T-helper 1 cell treated with Interleukin-12 subunit alpha and Interleukin-12 subunit beta and Interleukin-4 antibody, amounts not matched to agents 30 ng/mL and 1 ng/mL, for 36 hours (primary cell): ENCODE data around the gene RASGRF2. TPM values are rescaled to one million over a fixed set of nuclear protein-coding genes. Genes with fewer than 3 reads are reported as not detected.

Experiments
- intact Hi-C: fragments of 100-400 bp; cut with micrococcal nuclease; formaldehyde crosslinking; loops from one replicate; pipeline ENCODE4 v1.15.1; 2024
- total RNA-seq: library from RNA; stranded (reverse); gene quantifications from 2 replicates; pipeline ENCODE4 v1.2.3, GENCODE V29; 2022

The RASGRF2 gene
- total RNA-seq, 1 donor from 2014 or later, result 10.8 TPM

DNA sequence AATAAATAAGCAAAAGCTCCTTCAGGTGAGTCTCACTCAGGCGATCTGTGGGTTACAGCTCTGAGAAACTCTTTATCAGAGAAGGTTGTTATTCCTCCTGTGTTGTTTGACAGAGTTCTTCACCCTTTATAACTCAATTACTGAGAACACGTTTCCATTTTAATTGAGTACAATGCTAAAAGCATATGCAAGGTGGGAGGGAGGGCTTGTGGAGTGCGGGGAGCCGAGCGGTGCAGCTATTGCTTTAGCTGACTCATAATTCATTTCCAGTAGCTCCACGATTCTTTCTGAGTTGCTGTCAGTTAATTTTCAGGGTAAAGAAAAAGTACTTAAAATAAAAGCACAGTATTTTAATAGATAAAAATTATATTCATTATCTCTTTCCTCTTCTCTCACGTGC, 168.3 kb downstream of the RASGRF2 start:
- intact Hi-C loops, result no loop called here

DNA sequence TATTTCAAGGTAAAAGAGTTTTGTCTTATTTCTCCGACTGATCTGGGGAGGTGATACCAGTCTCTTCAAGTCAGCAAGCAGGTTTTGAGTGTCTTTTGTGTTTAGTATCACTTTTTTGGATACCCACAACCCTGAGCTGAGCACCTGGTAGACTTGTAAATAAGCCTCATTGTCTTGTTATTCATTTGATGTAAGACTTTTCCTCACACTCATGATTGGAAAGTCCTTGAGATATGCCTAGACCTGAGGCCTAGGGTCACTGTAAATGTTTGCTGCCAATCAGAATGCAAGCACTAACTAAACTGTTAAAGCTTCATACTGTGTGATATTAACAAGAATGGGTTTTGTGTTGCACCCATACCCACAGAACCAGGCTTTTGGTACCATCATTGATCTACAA, 172.2 kb downstream of the RASGRF2 start:
- intact Hi-C loops, result no loop called here

DNA sequence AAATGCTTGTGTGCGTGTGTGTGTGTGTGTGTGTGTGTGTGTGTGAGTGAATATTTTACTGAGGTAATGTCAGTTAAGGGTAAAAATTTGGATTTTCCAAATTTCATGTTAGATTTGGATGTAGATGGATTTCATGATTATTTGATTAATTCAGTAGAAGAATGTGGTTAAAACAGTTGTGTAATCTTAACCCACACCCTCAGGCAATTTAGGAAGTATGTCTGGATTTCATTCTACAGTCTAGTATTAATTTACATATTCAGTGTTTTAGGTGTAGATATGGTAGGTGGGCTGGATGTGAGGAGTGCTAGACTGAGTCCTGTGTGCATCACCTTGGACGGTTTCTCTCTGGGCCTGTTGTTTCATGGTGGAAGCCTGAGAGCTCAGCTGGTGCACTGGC, 173.9 kb downstream of the RASGRF2 start:
- intact Hi-C loops, result no loop called here

DNA sequence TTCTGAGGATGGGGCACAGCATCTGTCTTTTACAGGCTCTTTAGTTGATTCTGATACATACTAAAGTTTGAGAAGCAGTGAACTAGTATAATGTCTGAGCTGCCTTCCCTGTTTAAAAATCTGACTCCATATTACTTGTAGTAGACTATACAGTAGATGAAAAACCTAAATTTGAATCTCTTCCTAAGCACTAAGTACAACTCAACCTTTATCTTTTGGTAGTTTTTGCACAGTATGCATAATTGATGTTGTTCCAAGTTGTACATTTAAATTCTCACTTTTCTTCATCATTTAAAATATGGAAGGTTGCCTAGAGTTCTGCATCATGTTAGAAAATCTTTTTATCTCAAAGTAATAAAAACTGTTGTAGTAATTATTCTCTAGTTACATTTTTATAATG, 174.4 kb downstream of the RASGRF2 start:
- intact Hi-C loops, result no loop called here

DNA sequence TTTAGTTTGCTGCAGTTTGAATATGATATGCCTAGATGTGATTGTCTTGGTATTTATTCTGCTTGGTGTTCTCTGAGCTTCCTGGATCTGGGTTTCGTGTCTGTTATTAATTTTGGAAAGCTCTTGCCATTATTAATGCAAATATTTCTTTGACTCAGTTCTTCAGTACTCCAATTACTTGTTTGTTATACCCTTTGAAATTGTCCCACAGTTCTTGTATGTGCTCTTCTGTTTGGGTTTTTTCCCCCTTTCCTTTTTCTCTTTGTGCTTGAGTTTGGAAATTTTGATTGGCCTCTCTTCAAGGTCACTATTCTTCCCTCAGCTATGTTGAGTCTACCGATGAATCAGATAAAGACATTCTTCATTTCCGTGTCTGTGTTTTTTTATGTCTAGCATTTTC, 176.4 kb downstream of the RASGRF2 start:
- intact Hi-C loops, result no loop called here

DNA sequence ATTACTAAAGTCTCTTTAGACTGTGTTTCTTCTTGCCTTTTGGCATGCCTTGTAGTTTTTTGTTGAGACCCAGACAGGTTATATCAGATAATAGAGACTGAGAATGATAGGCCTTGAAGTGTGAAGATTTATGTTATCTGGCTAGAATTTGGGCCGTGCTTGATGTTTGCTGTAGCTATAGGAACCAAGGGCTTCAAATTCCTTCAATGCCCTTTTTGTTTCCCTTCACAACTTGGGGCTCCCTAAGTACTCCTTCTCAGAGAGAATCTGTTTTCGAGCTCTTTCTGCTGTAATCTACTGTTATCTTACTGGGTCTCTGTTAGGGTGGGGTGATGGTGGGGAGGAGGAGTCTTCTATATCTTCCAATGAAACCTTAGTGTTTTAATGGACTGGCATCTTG, 177.7 kb downstream of the RASGRF2 start:
- intact Hi-C loops, result no loop called here

DNA sequence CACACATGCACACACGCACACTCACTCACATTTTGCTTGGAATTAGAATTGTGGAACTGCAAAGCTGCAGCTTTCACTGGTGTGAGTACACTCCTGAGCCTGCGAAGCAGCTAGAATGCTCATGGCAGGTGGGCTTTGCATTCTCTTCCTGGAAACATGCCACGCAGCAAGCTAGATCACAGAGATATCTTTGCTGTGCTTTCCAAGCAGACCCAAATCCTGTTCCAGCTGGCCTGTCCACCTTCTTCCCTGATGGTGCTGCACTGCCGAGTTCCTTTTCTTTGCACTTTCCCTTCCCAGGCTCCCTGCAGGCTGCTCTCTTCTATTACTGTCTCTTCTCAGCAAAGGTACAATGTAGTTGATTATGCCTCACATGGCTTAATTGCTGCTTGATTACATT, 180.3 kb downstream of the RASGRF2 start:
- intact Hi-C loops, result no loop called here

DNA sequence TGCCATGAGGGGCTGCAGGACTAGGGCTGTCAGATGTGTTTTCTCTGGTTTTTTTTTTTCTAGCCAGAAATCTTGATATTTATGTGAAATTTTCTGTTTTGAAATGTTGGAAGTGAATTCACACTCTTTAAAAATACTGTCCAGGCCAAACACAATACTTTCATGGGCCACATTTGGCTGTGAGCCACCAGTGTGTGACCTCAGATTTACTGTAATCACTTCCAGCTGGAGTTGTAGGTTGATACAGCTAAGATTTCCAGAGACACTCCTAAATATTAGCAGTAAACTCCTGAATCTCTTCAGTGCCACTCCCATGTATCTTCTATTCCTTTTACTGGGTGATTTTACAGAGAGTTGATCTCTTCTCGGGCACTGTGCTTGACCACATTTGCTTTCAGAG, 180.8 kb downstream of the RASGRF2 start:
- intact Hi-C loops, result no loop called here

DNA sequence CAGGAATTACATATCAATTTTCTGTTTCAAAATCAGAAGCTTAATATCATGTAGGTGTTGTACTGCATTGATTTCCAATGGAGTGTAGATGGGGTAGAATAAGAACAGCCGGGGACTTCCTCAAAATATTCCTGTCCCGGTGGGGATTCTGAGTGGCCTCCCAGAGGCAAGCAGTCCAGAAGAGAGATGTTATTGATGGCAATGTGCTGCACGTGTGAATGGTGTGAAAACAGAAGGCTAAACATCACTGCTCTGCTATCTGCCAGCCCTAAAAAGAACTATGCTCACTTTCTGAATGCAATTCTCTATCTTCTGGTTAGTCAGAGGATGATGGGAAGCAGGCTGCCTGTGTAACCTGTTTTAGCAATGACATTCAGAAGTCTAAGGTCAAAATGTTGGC, 181.9 kb downstream of the RASGRF2 start:
- intact Hi-C loops, result no loop called here

DNA sequence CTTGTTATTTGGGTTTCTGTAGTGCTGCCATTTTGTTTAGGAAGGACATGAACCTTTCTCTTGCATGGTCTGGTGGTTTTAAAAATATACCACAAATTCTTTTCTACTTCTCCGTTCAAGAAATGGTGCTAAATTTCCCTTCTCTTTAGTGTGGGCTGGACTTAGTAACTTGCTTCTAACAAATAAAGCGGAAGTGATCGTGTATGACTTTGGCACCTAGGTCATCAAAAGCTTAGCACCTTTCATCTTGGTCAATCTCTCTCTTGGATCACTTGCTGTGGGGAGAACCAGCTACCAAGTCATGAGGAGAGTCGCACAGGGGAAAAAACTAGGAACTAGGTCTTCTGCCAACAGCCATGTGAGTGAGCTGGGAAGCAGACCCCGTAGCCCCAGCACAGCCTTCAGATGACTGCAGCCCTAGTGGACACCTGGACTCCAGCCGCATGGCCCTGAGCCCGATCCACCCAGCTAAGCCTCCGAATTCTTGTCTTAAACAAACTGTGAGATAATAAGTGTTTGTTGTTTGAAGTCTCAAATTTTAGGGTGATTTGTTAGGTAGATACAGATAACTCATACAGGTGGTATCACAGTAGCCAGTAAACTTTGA, 185.3 kb downstream of the RASGRF2 start:
- intact Hi-C loops, result no loop called here

DNA sequence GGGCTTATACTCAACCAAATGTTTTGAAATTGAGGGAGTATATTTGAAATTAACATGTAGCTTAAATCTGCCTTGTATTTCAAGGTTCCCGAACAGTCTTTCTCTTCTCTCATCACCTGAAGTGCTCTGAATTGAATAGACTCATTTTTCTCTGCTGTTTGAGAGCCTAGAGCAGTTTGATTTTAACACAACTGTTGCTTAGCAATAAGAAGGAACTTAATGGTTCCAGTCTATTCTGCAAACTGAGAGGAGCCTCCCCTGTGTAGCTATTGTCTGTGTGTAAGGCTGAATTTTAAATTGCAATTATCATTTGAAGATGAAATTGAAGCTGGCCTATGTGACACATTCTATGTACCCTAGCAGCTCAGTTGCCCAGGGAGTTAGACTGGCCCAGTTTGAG, 185.9 kb downstream of the RASGRF2 start:
- intact Hi-C loops, result no loop called here

DNA sequence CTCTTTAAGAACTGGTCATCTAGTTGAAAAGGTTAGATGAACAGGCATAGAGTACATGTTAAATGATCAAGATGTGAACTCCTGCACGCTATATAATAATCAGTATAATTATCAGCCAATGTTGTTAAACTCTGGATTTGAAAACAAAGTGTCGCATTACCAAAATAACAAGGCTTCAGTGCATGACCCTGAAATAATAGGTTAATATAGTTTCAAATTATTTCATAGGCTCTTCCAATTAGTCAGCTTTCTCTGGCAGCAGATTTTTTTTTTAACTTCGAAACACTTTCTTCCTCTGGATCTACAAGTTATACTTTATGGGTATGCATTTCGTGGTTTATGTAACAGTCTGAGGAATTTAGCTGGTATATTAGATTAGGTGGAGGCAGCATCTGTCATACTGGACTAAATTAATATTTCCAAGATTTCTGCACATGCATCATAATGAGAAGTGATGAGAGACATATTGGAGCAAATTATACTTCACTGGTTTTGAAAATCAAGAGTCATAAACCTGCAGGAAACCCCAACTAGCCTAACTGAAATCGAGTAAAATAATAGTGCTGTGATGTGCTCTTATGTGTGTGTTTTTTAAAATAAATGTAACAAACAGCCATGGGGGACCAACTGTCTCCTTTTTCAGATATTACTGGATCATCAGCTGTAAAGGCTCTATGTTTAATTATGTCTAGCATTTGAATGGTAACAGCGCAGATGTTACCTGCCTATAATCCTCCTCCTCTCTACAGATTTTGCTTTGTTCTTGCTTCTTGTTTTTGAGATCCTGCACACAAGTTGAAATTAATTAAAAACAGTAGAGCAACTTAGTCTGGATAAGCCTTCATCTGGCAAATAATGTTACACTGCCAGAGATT, 187.1 kb downstream of the RASGRF2 start:
- intact Hi-C loops, result no loop called here

DNA sequence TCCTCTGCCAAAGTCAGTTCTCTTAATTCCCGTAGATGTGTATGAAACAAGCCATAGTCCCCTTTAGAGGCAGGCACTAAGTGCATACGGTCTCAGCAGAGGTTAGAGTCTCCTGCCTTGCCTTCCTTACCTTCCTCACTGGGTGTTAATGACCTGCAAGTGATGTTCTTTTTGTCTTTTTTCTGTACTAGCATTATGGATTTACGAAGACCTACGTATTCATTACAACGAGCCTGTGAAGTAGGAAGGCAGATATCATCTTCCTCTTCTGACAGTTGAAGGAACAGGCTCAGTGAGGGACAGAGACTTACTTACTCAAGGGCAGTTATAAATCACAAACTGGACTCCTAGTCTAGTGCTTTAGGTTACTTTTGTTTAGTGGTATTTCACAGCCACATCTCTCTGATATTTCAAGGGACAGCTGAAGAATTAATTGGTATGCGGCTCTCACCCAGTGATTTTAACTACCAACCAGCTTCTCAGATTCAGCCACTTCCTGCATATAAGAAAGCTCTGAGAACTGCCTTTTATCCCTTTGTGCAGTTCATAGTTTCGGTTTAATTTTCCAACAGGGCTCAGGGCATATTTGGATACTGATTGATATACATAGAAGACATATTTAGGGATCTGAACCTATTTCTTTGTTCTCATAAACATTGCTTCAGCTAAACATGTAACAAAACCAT, 187.9 kb downstream of the RASGRF2 start:
- intact Hi-C loops, result no loop called here

DNA sequence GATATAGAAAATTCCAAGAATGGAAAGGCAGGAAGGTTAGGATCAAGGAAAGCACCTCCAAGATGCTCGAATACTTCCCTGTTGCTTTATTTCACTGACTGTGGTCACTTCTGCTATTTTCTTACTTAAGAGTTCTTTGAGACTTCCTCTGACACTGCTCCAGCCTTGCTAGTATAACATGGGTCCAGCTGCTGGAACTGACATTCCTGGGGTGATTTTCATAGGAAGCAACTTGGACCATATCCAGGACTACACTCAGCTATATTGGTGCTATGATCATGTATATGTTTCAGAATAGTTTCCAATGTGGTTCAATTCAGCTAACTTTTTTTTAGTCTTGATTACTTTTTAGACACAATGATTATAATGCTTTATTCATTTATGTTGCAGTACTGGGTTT, 191.4 kb downstream of the RASGRF2 start:
- intact Hi-C loops, result no loop called here

DNA sequence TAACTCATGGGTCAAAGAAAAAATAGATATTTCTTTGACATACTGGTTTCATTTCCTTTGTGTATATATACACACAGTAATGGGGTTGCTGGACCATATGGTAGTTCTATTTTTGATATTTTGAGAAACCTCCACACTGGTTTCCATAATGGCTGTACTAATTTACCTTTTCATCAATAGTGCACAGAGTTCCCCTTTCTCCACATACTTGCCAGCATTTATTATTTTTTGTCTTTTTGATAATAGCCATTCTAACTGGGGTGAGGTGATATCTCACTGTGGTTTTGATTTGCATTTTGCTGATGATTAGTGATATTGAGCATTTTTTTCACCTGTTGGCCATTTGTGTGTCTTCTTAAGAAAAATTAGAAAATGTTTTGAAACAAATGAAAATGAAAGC, 194.6 kb downstream of the RASGRF2 start:
- intact Hi-C loops, result no loop called here

DNA sequence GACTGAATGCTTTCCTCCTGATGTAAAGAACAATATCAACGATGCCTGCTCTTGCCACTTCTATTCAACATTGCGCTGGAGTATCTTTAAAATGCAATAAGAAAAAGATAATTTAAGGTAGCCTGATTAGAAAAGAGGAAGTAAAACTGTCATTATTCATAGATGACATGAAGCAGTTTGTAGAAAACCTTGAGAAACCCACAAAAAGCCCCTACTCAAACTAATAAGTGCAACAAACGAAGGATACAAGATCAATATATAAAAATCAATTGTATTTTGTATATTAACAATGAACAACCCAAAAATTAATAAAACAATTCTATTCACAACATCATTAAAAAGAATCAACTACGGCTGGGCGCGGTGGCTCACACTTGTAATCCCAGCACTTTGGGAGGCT, 196.6 kb downstream of the RASGRF2 start:
- intact Hi-C loops, result no loop called here

DNA sequence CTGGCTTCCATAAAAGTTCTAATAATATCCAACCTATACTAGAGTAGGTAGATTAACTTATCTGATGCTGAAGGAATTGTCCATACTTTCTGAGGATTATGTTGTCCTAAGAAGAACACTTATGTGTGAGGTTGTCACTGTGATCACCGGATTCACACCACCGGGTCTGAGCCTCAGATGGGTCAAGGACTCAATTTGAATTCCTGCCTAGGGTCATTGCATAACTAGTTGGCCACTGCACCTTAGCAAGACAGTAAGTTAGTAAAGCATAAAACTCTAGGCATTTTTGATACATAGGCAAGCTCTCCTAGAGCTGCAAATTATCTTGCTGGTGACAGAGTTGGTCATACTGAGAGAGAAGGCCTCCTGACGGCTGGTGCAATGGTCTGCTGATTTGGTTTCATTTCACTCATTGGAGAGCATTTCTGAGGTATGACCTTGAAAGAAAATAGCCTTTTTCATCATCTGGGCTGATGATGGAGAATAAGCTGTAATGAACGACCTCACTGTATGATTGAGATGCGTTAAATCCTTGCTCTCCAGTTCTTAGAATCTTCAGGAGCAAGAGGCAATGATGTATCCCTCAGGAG, 200.9 kb downstream of the RASGRF2 start:
- intact Hi-C loops, result no loop called here

DNA sequence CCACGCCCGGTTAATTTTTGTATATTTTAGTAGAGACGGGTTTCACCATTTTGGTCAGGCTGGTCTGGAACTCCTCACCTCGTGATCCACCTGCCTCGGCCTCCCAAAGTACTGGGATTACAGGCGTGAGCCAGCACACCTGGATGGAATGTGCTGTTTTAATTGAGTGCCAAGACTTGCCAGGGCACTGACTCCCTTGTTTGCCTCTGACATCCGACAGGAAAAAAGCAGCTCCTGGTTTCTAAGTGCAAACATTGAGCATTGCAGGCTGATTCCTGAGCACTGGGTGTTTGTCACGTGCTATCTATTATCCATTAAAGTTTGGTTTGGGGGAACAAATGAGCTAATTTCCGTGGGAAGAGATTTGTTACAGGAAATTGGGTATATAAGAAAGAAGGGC, 202.3 kb downstream of the RASGRF2 start:
- intact Hi-C loops, result no loop called here

DNA sequence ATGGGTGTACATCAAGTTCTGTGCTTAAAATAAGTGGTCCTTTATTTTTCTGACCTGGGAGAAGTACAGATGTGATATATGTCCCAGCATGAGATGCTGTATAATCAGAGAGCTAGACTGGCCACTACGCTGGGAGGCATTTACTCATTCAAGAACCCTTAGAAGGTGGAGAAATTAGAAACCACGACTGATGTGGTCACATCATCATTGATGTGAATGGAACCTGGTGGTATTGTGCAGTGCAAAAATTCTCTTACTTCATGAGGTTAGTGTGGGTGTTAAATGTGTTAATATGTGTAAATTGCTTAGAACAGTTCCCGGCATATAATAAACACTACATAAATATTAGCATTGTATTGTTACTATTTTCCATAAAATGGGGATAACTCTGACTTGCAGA, 203.5 kb downstream of the RASGRF2 start:
- intact Hi-C loops, result loop anchor here (2.0 kb wide), 2 partner anchors 31 to 817 kb away; no protein-coding TSS in a partner anchor

DNA sequence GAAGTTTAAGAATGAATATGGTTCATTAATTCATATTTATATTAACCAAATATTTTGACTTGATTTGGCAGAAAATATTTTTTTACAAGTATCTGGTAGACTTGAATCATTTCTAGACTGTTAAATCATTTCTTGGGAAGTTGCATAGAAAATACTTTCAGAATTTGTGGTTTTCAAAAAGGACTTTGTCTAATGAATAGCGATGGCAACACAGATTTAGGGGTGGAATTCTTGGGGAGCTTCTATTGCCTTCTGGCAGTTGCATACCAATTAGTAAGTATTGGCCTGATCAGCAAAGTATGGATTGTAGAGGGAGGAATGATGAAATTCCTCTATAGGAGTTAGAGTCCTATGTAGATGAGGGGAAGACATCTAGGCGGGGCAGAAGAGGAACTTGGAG, 204.3 kb downstream of the RASGRF2 start:
- intact Hi-C loops, result loop anchor here (2.0 kb wide), 2 partner anchors 30 to 818 kb away; no protein-coding TSS in a partner anchor

DNA sequence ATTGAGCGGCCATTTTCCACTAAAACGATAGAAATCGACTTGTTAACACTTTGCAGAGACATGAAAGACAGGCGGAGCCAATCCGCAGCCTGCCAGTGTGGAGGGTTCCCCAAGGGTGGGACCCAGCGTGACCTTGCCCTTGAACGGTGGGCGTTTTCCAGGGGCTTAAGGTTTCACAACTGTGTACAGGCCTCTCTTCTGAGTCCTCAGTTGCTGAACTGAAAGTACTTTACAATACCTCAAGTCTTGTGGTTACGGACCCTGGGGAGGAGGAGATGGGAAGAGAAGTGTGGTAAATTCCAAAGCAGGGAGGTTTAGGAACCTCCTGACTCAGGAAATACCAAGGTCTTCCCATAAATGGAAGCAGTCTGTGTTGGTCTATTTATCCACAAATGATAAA, 204.8 kb downstream of the RASGRF2 start:
- intact Hi-C loops, result loop anchor here (1.0 to 2.0 kb wide), 8 partner anchors 30 to 818 kb away; no protein-coding TSS in a partner anchor
